Activated CD4-positive, CD25-positive, alpha-beta regulatory T cell treated with anti-CD3 and anti-CD28 coated beads, Interleukin-2, amount 50 U/mL, for 24 hours (primary cell): ENCODE measurements around the gene SPON1.
"Not testable (repeated sequence)": the region's sequence is repeated elsewhere in the genome, so short reads cannot be mapped to it uniquely, and the experiment has no call there.

ENCODE experiments used
- ATAC-seq, 2 donors: fragments of 150-1000 bp; cut with Tn5 transposase; one replicate each; pipeline ENCODE4 v1.10.0; 2021; ENCODE audit warnings: mild to moderate bottlenecking in 1 of 2, moderate library complexity in 1 of 2

The SPON1 gene

DNA sequence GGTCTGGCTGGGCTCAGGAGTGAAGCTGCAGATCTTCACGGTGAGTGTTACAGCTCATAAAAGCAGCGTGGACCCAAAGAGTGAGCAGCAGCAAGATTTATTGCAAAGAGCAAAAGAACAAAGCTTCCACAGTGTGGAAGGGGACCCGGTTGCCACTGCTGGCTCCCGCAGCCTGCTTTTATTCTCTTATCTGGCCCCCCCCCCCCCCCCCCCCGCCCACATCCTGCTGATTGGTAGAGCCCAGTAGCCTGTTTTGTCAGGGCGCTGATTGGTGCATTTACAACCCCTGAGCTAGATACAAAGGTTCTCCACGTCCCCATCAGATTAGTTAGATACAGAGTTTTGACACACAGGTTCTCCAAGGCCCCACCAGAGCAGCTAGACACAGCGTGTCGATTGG, 128.1 kb downstream of the SPON1 start:
- ATAC-seq = not testable (repeated sequence)

- no peak for ATAC-seq
Measured at GRCh38 chr11:14093065-14093464, 130.5 kb downstream of the SPON1 start.

DNA sequence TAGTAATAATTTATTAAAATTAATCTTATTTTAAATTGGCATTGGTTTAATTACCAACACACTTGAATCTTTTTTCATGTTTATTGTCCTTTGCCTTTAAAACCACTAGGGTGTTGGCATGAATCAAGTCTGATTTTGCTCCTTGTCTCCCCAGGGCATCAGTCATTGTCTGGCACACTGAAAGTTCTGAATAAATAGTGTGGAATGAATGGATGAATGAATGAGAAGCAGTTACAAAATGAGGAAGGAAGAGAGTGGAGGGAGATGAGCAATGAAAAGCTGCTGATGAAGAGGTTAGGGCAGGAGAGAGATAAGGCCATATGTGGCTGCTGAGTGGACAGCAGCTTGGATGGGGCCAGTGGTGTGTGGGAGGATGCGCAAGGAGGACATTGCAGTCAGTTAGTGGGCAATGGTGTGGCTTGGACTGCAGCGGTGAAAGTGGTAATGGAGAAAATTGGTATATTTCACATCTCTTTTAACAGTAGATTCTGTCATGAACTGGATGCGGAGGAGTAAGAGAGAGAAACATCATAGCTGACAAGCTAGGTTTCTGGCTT, 132.0 kb downstream of the SPON1 start:
- no peak for ATAC-seq

DNA sequence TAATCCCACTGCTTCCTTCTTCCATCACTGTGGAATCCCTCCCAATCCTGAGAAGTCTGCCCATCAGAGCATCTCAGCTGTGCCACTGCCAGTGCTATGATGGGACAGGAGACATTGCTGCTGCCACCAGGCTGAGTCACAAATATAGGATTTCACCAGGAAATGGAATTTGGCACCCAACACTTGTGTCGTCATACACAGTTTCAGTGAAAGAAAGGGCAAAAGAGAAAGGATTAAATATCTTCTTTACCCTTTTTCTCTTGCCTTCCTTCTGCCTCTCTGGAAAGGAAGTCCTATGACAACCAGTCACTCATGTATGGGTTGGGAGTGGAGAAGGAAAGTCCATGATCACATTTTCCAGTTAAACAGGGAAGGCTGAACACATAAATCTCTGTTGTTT, 133.4 kb downstream of the SPON1 start:
- no peak for ATAC-seq

DNA sequence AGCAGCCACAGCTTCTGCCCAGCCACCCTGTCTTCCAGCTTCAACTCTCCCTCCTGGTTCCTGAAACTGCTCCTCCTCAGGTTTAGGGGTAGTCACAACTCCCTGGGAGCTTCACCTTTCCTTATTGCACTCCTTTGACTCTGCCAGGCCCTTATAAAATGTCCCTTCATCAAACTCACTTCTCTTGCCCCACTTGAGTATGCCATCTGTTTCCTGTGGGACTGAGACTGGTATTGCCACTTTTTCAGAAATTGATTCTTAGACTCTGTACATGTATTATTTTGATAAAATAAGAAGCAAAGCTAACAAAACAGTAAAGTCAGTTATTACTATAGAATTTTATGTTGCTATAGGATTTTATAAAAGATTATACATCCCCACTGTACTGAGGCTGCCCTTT, 134.1 kb downstream of the SPON1 start:
- ATAC-seq = no peak

DNA sequence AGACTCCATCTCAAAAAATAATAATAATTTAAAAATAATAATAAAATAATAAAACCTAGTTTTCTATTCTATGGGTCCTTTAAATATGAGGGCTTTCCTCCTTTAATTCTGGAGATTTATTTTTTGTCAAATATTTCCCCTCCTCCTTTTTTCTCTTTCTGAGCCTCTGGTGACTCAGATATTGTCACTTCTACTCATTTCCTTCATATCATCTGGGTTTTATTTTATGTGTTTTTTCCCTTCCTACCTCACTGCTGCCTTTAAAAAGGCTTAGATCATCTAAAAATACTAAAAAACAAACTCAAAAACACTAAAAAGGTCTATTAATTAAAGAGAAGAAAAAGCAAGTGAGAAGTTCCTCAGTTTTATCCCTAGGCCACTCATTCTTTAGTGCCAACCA, 138.9 kb downstream of the SPON1 start:
- peak in 1 of 2 donors; percentile 46 for ATAC-seq

GRCh38 chr11:14102766-14103165, 140.2 kb downstream of the SPON1 start:
- ATAC-seq = no peak

GRCh38 chr11:14105446-14105845, 142.9 kb downstream of the SPON1 start:
- no peak for ATAC-seq

DNA sequence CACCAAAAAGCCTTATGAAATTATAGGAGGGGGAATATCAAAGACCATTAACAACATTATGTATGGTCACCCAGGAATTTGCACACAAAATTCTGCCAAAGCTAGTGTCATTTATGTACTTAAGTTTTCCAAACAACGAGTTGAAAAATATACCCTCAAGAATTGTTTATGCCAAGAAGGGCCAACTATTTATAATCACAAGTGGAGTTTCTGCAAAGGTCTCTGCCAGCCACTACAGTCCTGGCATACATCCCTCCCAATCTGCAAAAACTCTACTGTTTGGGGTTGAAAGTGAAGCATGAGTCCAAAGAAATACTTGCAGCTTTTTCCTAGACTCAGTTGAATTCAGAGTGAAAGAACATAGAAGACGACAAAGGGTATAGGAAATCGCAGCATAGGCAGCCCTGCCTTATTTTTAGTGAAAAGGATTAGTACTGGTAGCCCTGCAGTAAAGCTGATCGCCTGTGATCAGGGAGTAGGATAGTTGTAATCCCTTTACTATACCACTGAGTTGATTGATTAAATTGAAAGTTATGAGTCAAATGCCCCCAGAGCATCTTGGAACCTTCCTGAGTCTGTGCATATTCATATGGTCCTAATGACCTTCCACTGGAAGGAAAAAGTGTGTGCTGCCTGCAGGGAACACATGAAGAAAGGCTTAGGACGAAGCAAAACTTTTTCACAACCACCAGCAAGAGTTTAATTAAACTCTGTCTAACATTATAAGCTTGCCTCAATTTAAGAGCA, 144.0 kb downstream of the SPON1 start:
- no peak for ATAC-seq

GRCh38 chr11:14107050-14107430, 144.5 kb downstream of the SPON1 start:
- ATAC-seq = no peak

GRCh38 chr11:14109742-14110141, 147.2 kb downstream of the SPON1 start:
- no peak for ATAC-seq

DNA sequence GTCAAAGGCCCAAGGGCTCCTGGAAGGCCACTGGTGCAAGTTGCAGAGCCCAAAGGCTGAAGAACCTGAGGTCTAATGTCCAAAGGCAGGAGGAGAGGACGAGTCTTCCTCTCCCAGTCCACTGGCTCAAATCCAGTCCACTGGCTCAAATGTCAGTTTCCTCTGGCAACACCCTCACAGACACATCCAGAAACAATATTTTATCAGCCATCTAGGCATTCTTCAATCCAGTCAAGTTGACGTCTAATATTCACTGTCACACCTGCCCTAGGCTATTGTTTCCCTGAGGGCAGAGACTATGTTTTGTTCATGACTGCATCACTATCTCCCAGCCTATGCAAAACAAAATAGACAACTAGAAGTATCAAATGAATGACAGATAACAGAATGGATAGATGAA, 148.1 kb downstream of the SPON1 start:
- ATAC-seq = no peak

DNA sequence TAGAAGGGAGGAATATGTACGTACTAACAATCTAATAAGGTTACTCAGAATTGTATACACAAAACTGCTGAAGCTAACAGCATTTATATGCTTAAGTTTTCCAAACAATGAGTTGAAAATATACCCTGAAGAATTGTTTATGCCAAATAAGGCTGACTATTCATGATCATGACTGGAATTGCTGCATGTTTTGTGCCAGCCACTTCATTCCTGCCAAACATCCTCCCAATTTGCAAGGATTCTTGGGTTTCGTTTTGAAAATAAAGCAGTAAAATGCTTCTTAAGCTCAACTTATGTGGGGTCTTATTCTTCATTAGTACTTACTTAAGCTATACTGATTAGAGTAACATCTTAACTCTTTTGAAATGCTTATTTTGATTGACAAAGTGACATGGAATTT, 149.0 kb downstream of the SPON1 start:
- ATAC-seq = no peak

GRCh38 chr11:14112721-14113120, 150.2 kb downstream of the SPON1 start:
- ATAC-seq = no peak

GRCh38 chr11:14114269-14114668, 151.7 kb downstream of the SPON1 start:
- ATAC-seq = no peak

GRCh38 chr11:14114786-14115185, 152.3 kb downstream of the SPON1 start:
- no peak for ATAC-seq

DNA sequence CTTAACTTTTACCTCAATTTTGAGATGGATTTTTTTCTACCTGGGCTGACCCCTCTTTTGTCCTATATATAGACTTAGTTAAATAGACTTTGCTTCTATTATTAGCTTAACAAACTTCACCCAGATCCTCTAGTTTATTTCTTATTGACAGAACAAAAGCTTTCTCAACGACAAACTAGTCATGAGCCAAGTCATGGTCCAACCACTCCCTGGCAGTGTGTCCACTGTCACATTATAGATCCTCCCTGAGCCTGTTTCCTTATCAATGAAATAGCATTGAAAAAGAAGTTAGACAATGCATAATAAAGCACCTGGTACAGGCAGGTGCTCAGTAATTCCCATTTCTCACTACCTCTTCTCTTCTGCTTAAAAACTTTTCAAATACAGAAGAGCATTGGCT, 155.1 kb downstream of the SPON1 start:
- no peak for ATAC-seq

- ATAC-seq = no peak
Measured at GRCh38 chr11:14118072-14118471, 155.5 kb downstream of the SPON1 start.

DNA sequence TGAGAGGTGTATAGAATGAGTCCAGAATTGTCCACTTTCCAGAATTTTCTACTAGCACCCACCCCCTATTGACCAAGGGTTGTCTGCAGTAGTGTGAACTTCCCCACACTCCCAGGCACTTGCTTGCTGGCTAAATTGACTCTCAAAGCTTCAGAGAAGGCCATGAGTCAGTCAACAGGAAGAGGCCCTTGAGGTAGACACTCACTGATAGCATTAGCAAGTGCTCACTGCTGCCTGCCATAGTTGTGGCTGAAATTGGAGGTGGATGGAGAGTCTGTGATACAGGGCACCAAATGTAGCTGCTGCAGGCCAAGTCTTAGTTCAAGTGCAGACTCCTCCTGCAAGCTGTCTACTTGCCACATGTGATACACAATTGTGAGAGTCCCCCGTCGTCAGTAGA, 156.8 kb downstream of the SPON1 start:
- peak; percentile 56 to 63 for ATAC-seq

DNA sequence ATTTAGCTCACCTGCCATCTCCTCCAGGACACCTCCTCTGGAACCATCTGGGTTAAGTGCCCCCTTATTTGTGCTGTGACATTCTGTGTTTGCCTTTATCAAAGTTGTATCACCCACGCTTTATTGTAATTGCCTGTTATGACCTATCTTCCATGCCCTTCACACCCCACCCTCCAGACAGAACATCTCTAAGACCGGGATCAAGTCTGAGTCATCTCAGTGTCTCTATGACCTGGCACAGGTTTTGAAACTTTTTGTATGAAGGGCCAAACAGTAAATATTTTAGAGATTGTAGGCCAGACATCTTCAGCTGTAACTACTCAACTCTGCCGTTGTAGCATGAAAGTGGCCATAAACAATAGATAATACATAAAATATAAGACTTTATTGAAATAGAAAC, 161.8 kb downstream of the SPON1 start:
- ATAC-seq = no peak

DNA sequence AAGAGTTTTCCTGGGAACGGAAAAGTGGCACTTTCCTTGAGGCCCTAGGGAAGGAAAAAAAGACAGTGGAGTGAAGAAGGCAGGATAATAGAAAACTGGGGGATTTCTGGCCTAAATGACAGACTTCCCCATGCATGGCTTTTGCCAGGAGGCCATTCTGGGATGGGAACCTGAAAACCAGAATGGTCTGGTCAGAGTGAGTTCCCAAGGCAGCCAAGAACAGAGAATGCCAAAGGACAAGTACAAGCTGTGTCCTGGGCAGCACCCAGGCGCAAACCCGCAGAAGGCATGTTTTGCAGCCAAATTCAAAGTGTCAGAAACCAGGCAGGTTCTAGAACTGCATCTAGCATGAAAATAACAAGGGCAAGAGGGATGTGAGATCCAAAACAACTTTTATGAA, 162.4 kb downstream of the SPON1 start:
- ATAC-seq = no peak

DNA sequence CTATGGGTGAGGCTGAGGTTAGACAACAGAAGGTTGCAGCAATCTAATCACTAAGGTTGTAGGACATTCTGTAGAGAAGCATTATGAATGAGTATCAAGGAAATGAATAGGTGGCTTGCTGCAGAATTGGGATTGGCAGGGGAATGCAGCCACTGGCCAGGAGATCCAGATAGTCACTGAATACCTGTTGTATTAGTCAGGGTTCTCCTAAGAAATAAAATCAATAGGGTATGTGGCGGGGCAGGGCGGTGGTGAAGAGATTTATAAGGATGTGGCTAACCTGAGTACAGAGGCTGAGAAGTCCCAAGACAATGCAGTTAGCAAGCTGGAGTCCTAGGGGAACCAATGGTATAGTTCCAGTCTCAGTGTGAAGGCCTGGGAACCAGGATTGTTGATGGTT, 163.0 kb downstream of the SPON1 start:
- ATAC-seq = no peak

GRCh38 chr11:14127679-14128078, 165.2 kb downstream of the SPON1 start:
- ATAC-seq = no peak

DNA sequence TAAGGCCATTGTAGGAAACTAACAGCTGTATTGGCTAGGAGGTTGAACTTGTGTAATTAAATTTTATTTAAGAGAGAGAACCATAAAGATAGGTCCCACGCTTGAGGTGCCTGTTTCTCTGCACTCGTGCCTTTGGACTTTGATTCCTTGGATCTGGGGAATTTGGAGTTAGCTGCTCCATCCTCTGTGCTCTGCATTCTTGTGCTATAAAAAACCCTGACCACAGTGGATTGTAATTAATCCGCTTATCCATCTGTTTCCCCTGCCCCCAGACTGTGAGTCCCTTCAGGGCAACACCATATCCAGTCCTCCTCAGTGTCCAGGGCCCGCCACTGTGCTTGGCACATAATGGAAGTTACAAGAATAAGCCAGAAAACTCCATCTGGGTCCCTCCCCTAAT, 169.8 kb downstream of the SPON1 start:
- ATAC-seq = no peak

DNA sequence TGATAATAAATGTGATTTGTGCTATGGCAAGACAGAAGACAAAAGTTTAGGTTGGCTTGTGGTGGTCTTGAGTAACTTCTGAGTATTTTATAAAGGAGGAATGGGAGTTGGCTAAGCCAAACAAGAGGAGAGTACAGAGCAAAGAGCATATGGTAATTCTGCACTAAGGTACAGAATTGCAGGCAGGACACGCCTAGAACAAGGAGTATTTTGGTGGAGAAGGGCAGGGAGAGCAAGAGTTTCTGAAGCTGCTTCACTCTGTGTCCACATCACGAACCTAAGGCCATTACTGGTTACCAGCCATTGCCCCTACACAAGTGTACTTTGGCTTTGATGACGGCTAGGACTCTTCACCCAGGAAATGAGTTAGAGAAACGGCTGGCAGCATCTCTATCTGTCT, 170.9 kb downstream of the SPON1 start:
- no peak for ATAC-seq
